ENCODE measurements around the gene ITGA6.

DNA sequence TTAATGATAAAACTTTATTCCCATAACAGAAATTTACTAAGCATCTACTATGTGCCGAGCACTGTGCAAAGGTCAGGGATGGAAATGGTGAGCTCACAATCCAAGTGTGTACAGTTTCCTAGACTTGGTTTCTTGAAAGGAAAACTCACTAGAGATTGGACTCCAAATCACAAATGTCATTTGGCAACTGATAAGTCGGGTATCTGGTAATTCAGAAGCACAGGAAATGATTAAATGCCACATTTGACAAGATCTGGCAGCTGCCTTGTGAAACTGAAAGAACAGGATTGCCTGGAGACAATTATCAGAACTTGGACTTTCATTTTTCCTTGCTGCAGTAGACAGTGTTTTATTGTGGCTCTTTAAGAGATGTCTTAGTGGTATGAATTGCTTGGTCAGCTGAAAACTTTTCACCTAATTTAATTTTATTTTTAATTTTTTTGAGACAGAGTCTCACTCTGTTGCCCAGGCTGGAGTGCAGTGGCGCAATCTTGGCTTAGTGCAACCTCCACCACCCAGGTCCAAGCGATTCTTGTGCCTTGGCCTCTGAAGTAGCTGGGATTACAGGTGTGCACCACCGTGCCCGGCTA, 19.2 kb downstream of the ITGA6 start:
- TF ChIP-seq, protein P1, sequence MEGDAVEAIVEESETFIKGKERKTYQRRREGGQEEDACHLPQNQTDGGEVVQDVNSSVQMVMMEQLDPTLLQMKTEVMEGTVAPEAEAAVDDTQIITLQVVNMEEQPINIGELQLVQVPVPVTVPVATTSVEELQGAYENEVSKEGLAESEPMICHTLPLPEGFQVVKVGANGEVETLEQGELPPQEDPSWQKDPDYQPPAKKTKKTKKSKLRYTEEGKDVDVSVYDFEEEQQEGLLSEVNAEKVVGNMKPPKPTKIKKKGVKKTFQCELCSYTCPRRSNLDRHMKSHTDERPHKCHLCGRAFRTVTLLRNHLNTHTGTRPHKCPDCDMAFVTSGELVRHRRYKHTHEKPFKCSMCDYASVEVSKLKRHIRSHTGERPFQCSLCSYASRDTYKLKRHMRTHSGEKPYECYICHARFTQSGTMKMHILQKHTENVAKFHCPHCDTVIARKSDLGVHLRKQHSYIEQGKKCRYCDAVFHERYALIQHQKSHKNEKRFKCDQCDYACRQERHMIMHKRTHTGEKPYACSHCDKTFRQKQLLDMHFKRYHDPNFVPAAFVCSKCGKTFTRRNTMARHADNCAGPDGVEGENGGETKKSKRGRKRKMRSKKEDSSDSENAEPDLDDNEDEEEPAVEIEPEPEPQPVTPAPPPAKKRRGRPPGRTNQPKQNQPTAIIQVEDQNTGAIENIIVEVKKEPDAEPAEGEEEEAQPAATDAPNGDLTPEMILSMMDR (tag by site-specific recombination; IDR thresholded peaks at IDR 0.05): no peak
- TF ChIP-seq ZNF10 (tag by site-specific recombination; IDR thresholded peaks at IDR 0.05) (no peak), ZNF658 (tag by site-specific recombination; IDR thresholded peaks at IDR 0.05) (no peak), ZNF843 (tag by site-specific recombination; IDR thresholded peaks at IDR 0.05) (no peak), BCL11A (tag by site-specific recombination; IDR thresholded peaks at IDR 0.05; ENCODE audit: low read depth) (no peak)
- TF ChIP-seq, protein P2, sequence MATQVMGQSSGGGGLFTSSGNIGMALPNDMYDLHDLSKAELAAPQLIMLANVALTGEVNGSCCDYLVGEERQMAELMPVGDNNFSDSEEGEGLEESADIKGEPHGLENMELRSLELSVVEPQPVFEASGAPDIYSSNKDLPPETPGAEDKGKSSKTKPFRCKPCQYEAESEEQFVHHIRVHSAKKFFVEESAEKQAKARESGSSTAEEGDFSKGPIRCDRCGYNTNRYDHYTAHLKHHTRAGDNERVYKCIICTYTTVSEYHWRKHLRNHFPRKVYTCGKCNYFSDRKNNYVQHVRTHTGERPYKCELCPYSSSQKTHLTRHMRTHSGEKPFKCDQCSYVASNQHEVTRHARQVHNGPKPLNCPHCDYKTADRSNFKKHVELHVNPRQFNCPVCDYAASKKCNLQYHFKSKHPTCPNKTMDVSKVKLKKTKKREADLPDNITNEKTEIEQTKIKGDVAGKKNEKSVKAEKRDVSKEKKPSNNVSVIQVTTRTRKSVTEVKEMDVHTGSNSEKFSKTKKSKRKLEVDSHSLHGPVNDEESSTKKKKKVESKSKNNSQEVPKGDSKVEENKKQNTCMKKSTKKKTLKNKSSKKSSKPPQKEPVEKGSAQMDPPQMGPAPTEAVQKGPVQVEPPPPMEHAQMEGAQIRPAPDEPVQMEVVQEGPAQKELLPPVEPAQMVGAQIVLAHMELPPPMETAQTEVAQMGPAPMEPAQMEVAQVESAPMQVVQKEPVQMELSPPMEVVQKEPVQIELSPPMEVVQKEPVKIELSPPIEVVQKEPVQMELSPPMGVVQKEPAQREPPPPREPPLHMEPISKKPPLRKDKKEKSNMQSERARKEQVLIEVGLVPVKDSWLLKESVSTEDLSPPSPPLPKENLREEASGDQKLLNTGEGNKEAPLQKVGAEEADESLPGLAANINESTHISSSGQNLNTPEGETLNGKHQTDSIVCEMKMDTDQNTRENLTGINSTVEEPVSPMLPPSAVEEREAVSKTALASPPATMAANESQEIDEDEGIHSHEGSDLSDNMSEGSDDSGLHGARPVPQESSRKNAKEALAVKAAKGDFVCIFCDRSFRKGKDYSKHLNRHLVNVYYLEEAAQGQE (tag by site-specific recombination; IDR thresholded peaks at IDR 0.05): no peak

Data from HEK293 (cell line).